ENCODE measurements around the gene RUBCNL.
"Not testable (repeated sequence)": the region's sequence is repeated elsewhere in the genome, so short reads cannot be mapped to it uniquely, and the experiment has no call there.

The RUBCNL gene, protein sequence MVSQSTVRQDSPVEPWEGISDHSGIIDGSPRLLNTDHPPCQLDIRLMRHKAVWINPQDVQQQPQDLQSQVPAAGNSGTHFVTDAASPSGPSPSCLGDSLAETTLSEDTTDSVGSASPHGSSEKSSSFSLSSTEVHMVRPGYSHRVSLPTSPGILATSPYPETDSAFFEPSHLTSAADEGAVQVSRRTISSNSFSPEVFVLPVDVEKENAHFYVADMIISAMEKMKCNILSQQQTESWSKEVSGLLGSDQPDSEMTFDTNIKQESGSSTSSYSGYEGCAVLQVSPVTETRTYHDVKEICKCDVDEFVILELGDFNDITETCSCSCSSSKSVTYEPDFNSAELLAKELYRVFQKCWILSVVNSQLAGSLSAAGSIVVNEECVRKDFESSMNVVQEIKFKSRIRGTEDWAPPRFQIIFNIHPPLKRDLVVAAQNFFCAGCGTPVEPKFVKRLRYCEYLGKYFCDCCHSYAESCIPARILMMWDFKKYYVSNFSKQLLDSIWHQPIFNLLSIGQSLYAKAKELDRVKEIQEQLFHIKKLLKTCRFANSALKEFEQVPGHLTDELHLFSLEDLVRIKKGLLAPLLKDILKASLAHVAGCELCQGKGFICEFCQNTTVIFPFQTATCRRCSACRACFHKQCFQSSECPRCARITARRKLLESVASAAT

DNA sequence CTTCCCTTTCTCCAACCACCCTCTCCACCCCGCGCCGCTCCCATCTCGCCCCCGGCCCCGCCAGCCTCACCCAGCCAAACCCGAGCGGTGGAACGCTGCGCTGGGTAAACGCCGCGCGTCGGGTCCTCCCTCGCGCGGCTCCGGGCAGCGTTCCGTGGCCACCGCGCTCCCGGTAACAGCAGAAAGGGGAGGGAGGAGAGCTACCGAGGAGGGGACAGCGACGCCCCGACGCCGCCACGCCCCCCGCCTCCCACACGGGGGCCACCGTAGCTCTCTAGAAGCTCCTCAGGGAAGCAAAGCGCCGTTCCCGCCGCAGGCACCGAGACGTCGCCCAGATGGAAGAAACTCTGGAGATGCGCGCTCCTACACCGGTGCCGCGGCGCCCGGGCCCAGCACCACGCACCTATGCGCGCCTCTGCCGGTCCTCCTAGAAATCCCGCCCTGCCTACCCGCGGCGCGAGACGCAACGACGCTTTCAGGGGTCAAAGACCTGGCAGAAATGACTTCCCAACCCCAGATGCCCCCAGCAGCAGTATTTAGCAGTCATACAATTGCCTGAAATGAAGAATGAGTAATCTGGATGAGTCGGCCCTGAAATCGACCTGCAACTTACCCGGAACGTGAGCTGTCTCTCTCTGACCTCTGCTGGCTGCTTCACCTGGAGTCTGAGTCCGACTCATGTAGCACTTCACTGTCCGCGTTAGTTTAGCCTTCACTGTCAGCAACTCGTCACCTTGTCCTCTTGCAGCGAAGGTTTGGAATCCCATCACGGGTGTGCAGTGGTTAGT, at the start of gene RUBCNL:
Gene RUBCNL, minus strand, starts transcription at position 189 of the 788 bp plus-strand sequence. CDS start 14,777 bp downstream, outside the sequence.
- peak; percentile 12 for DNase-seq

DNA sequence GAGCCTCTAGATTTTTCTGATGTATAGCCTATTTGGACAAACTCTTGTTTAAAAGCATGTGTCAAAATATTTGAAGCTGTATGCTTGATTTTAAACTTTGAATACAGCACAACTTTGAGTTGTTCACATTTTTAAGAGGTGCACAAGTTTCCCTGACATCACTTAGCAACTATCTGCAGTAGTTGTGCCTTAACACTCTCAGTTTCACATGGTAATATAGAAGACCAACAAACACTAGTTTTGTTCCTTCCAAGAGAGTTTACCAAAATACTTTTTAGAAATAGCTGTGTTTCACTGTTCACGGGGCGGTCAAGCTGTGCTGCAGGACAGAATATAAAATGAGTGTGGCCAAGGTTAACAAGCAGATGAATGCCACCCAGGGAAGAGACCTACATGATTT, 42.5 kb upstream of the RUBCNL start:
- not testable (repeated sequence) for DNase-seq

DNA sequence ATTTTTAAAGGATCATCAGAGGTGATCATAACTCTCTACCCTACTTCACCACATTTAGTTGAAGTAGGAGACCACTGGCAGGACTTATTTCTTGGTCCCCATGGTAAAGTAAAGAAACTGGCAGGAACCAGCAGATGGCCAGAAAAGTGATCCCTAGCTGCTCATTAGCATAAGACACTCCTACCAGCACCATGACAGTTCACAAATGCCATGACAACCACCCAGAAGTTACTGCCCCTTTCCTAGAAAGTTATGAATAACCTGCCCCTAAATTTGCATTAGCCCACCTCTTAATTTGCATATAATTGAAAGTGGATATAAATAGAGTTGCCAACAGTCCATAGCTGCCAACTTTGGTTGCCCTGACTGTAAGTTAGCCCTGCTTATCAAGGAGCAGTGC, 18.4 kb upstream of the RUBCNL start:
- DNase-seq, result no peak

DNA sequence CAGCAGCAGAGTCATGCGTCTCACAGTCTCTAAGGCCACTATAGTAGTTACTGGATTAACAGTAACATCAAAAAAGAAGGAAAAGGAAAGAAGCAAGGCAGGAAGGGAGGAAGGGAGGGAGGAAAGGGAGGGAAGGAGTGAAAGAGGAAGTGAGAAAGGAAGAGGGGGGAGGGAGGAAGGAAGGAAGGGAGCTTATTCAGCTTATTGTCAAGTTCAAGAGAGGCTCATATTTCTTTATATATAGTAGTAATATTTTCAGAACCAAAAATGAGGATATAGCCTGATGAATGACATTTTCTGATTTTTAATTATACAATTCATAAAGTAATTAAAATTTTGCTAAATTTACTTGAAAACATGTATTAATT, 17.7 kb upstream of the RUBCNL start:
- no peak for DNase-seq

DNA sequence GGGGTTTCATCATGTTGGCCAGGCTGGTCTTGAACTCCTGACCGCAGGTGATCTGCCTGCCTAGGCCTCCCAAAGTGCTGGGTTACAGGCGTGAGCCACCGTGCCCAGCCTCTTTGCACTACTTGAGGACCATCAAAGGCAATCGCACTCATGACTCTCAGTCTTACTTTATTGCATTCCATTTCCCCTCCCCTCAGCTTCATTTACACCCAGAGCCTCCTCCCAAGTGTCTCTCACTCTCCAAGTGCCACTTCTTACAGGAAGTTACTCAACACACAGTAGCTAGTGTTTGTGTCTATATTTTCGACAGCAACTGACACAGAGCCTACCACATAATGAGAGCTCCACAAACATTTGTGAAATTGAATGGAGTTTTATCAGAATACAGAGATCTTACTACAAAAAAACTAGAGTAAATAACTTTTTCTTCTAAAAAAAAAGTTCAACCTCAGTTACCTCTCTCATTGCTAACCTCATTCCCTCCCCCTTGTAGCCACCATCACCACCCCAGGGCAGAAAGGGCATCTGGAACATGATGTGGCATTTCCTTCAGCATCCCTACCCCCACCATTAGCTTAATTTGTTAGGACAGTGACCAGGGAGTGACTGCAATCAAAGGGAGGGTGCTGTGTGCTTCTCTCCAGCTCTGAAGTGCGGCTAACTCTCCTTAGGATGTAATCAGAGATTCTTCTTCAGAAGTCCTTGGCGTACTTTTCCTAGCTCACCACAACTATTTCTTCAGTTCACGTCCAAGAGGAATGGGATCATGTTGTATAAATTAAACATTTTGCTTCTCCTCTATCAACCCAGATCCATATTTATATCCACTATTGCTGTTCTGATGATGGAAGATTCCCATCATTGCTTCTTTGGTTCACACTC, 17.0 kb upstream of the RUBCNL start:
- no peak for DNase-seq

DNA sequence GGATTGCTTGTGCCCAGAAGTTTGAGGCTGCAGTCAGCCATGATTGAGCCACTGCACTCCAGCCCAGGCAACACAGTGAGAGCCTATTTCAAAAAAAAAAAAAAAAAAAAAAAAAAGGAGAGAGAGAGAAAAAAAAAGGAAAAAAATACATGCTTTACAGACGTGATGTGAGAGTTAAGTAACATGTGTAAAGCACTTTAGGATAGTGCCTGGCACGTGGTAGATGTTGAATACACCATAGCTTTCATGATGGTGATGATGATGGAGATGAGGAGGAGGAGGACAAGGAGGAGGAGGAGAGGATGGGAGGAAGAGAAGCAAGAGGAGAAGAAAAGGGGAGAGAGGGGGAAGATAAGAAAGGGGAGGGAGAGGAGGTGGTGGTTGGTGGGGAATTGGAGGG, 15.1 kb upstream of the RUBCNL start:
- DNase-seq, result no peak

DNA sequence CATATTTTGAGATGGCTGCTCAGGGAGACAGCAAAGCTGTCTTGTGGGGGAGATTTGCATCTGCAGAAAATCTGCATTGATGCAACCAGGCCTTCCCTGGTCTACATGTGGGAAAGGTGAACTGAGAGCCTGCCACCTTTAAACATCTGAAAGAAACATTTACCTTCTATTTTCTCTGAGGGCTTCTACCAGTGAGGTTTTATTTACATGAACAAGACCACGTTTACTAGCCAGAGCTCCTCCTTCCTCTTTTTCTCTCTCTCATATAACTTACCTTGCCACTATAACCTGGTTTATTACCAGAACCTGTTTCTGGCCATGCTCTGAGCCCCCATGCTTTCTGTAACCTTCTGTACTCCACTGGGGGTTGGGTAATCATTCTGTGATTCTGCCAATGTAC, 14.4 kb upstream of the RUBCNL start:
- DNase-seq, result no peak

DNA sequence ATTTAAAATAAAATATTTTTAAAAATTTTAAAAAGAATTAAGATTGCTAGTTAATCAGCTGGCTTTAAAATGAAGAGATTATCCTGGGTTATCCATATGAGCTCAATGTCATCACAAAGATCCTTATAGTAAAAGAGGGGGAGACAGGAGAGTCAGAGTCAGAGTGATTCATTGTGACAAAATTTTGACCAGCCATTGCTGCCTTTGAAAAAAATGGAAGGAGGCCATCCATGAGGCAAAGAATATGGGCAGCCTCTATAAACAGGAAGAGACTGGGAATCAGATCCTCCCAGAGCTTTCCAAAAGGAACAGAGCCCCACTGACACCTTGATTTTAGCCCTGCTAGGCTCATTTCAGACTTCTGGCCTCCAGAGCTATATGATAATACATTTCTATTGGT, 9.3 kb upstream of the RUBCNL start:
- DNase-seq, result no peak

DNA sequence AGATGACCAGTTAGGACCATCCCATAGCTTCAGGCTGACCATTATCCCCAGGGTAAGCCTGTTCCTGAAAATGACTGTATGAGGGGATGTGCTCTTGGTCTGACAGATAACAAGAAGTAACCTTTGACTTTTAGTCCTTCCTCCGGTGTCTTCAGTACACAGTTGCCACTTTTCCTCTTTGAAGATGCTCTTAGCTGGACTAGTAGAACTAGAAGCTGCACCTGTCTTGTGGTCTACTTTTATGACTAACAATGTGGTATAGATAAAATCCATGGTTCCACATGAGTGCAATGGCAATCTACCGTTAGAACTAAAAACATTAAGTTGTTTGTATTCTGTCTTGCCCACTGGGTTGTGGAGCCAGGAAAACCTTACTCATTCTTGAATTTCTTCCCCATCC, 5.9 kb upstream of the RUBCNL start:
- DNase-seq, result no peak

DNA sequence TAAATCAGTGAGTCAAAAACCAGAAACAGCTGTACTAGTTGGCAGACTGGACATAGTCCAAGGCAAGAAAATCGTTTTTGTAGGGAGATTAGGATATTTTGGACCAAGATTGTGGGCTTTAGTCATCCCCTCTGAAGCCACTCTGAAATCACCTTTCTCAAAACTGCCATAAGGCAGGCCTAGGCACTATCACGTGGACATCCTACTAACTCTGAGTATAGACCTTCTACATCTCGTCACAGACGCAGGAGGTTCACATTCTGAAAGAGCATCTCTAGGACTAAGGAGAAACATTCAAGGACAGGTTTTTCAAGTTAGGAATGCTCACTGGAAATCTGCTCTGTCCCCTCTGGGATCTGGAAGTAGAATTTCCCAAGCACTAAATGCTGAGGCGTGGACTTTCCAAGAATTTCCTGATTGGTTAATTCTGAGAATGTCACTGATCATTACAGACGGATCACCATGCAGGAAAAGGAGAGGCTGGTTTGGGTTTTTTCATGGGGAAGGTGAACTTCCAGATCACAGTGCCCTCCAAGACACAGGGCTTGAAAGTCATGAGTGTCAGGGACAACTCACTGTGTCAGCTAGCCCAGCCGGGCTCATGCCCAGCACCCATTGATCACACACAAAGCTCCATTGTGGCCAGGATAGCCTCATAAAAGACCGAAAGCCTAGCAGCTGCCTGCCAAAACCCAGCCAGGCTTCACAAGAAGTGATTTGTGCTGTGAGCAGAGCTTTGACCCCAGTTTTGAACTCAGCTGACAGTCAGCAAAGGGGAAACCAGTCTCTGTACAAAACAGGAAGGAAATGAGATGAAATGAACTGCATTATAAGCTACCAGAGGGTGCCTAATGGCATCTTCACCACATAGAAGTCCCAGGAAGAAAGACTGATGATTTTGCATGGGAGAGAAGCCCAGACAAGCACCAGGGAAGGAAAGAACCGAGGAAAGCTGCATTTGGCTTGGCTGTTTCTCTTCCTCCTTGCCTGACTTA, 2.7 kb upstream of the RUBCNL start:
- no peak for DNase-seq

DNA sequence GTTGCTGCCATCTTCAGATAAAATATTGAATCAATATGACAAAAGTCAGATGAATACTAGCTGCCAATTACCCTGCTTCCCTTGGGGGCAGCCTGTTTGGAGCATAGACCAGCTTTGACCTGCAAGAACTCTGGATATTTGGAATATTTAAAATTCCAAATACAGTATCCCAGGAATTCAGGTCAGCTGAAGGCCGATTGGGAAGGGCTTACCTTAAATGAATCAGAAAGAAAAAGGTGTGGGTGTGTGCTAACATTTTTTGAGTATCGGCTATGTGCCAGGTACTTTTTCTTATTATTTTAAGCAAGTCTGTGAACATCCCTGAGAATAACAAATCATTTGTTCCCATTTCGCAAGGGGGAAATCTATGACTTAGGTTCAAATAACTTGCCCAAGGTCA, 1.8 kb upstream of the RUBCNL start:
- no peak for DNase-seq

DNA sequence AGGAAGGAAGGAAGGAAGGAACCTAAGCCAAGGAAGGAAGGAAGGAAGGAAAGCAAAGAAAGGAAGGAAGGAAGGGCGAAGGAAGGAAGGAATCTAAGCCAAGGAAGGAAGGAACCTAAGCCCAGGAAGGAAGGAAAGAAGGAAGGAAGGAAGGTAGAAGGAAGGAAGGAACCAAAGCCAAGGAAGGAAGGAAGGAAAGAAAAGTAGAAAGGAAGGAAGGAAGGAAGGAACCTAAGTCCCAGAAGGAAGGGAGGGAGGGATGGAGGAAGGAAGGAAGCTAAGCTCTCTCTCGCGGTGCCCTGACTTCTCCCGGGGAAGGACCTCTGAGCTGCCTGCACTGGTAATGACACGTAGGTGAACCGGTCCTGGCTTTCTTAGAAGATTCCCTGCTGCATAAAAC, 1.3 kb upstream of the RUBCNL start:
- DNase-seq, result no peak

DNA sequence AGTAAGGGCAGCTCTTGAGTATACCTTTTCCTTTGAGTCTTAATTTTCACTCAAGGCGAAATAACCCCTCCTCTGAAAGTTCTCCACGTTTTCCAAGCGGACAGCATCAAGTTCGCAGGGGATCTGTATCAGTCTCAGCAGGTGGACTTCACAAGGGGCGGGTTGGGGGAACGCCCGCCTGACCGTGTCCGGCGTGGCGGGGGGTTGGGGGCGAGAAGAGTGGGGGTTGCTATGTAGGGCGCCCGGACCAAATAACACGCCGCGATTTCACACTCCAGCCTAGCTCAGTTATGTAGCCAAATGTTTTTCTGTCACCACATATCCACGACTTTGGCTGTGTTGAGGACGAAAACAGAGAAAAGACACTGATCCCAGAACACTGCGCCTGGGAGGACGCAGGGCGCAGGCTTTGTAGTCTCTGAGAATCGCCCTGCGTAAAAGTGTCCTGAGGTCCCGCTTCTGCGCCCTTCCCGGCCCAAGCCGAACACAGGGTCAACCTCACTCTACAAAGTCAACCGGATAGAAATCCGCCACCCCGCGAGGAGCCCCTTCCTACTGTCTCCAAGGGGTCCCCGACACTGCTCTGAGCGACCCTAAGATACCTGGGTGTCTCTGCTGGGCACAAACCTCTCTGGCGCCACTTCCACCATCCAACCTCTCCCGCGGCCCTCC, 524 bp downstream of the RUBCNL start:
- DNase-seq, result no peak

DNA sequence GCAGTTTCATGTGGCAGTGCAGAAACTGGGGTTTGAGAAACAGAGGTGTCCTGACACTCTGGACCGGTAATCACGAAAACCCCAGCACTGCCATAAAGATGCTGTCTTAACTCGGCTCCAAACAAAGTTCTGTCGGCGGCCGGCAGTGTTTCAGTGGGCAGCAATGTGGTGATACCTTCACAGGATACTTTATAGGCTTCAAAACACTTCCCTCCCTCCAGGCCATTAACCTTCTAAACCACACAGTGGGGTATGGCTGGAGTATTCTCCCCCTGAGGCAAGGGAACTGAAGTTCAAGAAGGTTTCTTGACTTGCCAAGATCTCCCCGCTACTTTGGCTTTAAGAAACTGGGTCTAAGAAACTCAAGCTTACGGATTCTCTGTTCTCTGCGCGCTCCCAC, 1.1 kb downstream of the RUBCNL start:
- DNase-seq, result no peak

DNA sequence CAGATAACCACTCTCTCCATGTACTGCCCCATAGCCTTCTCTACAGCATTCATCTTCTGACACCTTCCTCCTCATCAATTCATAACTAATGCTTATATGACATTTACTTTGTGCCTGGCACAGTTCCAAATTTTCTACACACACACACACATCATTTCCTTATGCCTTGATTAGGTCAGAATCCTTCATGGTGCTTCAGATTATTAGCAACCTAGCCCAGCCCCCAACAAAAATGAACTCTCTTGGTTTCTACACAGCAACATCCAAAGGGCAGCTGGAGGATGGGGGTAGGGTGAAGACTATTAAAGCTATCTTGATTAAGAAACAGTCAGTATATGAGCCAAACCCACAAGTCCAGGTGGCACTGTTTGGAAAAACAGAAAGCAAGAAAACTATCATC, 3.7 kb downstream of the RUBCNL start:
- DNase-seq, result no peak

DNA sequence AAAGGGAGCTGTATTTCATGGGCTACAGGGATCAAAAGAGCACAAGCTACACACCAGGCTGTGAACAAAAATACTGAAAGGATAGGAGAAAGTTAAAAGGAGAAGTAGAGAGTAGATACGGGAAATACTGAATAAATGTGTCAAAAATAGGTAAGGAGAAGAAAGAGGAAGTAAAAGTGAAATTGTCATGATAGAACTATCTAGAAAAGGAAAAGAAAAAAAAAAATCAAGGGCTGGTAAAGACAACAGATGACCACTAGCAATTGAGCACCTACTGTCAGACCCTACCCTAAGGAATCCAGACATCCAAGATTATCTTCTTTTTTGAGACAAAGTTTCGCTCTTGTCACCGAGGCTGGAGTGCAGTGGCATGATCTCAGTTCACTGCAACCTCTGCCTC, 4.8 kb downstream of the RUBCNL start:
- DNase-seq, result no peak

DNA sequence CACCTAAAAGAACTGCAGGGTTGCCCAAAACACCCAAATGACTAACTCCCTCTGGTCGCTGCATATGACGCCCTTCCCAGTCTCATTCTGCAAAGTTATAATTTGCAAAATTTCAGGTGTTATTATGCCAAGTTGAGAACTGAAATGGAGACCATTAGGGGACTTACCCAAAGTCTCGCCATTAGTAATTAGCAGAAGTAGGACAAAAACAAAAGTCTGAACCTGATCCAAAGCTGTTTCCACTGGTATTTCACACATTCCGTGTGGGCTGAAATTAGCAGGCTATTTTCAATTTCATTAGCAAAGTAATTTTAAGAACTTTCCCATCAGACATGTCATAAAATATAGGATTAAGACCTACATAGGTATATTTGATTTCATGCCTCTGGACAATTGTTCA, 6.8 kb downstream of the RUBCNL start:
- no peak for DNase-seq

DNA sequence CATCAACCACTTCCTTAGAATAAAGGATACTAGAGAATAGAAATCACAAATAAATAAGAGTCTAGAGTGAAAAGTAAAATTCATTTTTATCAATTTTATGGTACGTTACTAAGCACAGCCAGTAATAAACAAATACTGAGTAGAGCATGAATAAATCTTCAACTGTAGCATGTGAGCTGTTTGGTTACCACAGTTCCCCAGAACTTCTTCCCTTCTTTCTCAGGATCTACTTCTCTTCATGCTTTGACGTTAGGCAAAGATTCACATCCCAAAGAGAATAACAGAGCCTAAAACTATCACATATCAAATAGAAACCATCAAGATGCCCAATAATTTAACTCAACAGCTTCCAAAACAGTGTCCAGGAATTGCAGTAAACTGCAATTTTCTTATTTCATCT, 7.4 kb downstream of the RUBCNL start:
- DNase-seq, result no peak

DNA sequence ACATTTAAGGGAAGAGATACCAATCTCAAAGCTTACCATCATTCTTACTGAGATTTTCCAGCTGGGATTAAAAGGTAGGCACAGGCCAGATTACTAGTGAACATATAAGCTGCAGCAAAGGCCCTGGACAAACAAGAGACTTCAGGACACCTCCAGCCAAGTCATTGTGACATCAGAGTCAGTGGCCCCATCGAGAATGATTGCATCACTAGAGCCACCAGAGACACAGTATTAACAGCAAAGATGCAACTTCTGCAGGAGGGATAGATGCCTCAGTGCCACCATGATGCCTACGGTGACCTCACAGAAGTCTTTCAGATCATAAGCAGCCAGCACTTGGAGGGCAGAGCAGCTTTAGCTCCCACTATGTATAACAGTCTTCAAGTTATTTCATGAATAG, 8.6 kb downstream of the RUBCNL start:
- DNase-seq, result no peak

DNA sequence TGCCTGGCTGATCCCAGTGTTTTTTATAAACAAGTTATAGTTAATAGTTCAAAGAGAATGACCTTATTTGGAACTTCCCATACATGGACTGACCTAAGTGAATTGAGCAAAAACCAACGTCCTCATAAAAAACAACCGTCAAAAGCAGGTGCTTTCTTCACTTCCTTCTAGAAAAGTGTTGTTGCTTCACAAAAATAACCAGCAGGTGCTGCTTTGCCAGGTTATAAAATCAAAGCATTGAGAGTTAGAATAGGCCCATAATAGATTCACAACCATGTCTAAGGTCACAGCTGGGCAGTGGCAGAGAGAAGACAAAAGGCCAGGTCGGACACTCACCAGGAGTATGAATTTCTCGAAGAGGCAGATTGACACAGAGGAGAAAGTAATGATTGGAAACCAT, 9.5 kb downstream of the RUBCNL start:
- no peak for DNase-seq

DNA sequence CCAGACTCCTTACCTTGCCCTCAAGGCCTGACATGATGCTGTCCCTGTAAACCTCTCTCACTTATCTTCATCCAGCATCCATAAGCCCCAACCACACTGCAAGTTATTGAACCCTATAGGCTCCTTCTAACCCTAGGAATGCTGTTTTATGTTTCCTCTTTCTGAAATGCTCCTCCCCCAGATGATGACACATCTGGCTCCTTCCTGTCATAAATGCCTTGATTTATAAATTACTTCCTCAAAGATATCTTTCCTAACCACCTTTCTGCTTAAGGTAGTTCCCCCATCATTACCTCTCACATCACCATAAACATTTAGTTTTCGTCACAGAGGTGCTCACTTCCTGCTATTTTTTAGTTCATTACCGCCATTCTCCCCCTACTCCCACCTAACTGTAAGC, 12.3 kb downstream of the RUBCNL start:
- no peak for DNase-seq

All from stimulated activated naive CD4-positive, alpha-beta T cell treated with Interleukin-2 at 50 U/mL for 16 hours (primary cell).